ENCODE measurements around the gene GOLGA1.

Gene GOLGA1

GRCh38 chr9:124852829-124853531 lies 87.9 kb downstream of the GOLGA1 start, which contains the start of gene WDR38:
WDR38 (plus strand) TSS chr9:124853460; CDS start chr9:124853532, 72 bp downstream.
- H3K9me3 ChIP-seq (replicated peaks; ENCODE audit: insufficient read depth, low read length) = no peaks in the 10 kb centered on the region
- peak within 1 kb of the TSS; percentile 62; the same call in 1 of the 2 replicates for H3K9ac ChIP-seq (ENCODE audit: low read length)
- no peak within 1 kb of the TSS for H3K27ac ChIP-seq (ENCODE audit: low read length)
- peak; percentile 77 for DNase-seq
- H3K4me2 ChIP-seq (ENCODE audit: low read depth, low read length) = peak within 1 kb of the TSS; percentile 100
- H3K27me3 ChIP-seq (replicated peaks; ENCODE audit: insufficient read depth, low read length) = no peaks in the 10 kb centered on the region
- H3K4me3 ChIP-seq (ENCODE audit: low read length) = peak within 1 kb of the TSS; percentile 72
- H4K20me1 ChIP-seq (ENCODE audit: insufficient read depth, low read length) = peaks cover 12% of the 10 kb centered on the region
- no peaks in the 10 kb centered on the region; the same call in 1 of the 2 replicates for H3K79me2 ChIP-seq (ENCODE audit: low read length)
- H2AFZ ChIP-seq (ENCODE audit: low read length) = peak within 1 kb of the TSS; percentile 99
- TF ChIP-seq EZH2phosphoT487 (IDR thresholded peaks at IDR 0.05; ENCODE audit: low read length) = no peak
- no peak for TF ChIP-seq EZH2 (optimal IDR thresholded peaks at IDR 0.05; ENCODE audit: low read depth, low read length)
- TF ChIP-seq, protein P1, sequence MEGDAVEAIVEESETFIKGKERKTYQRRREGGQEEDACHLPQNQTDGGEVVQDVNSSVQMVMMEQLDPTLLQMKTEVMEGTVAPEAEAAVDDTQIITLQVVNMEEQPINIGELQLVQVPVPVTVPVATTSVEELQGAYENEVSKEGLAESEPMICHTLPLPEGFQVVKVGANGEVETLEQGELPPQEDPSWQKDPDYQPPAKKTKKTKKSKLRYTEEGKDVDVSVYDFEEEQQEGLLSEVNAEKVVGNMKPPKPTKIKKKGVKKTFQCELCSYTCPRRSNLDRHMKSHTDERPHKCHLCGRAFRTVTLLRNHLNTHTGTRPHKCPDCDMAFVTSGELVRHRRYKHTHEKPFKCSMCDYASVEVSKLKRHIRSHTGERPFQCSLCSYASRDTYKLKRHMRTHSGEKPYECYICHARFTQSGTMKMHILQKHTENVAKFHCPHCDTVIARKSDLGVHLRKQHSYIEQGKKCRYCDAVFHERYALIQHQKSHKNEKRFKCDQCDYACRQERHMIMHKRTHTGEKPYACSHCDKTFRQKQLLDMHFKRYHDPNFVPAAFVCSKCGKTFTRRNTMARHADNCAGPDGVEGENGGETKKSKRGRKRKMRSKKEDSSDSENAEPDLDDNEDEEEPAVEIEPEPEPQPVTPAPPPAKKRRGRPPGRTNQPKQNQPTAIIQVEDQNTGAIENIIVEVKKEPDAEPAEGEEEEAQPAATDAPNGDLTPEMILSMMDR (IDR thresholded peaks at IDR 0.05; ENCODE audit: low read length) = peak; percentile 94
- H3F3A ChIP-seq (ENCODE audit: insufficient read depth, low read length) = peaks cover 40% of the 10 kb centered on the region
- H3K9me2 ChIP-seq (replicated peaks; ENCODE audit: insufficient read depth, low read length) = no peaks in the 10 kb centered on the region
- H3K36me3 ChIP-seq (replicated peaks; ENCODE audit: insufficient read depth, low read length) = no peaks in the 10 kb centered on the region; the same call in 1 of the 2 replicates
- 0 out of 2 replicates have a peak, but pooled peaks cover 8% of the 10 kb centered on the region for H3K4me1 ChIP-seq (ENCODE audit: low read length)

DNA sequence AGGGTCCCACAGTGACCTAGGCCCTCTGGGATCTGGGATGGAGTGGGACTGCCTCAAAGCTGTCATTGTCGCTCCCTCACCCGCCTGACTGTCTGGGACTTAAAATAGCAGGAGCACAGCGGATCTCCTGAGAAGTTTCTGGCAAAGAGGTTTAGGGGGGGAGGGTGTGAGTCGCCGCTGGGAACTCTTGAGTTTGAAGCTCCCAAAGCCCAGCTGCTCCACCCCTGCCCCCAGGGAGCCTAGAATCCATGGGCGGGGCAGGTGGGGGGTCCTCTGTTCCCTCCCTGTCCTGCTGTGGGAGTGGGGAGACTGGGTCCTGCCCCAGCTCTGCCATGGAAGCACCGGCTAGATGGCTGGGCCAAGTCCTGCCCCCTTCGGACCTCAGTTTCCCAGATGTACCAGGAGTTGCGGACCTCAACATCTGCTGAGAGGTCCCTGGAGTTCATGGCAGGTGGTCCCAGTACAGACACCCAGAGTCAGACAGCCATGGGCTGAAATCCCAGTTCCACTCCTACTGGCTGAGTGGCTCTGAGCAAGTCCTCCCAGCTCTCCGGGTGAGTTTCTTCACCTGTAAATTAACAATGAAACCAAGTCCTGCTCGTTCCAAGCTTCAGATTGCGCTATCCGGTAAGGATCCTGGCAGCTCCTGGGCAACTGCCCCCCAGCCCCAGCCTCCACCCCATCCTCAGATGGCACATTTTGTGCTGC lies 88.6 kb downstream of the GOLGA1 start:
- Histone ChIP-seq H2AFZ (ENCODE audit: low read length) (peak overlapping the region; percentile 99), H3F3A (ENCODE audit: insufficient read depth, low read length) (peaks cover 33% of the 10 kb centered on the region), H3K27me3 (replicated peaks; ENCODE audit: insufficient read depth, low read length) (no peaks in the 10 kb centered on the region), H3K4me2 (ENCODE audit: low read depth, low read length) (peak overlapping the region; percentile 100), H3K4me1 (ENCODE audit: low read length) (0 out of 2 replicates have a peak, but pooled peaks cover 8% of the 10 kb centered on the region), H4K20me1 (ENCODE audit: insufficient read depth, low read length) (peaks cover 6% of the 10 kb centered on the region; the same call in 1 of the 2 replicates), H3K9ac (ENCODE audit: low read length) (peak overlapping the region; percentile 62; the same call in 1 of the 2 replicates), H3K36me3 (replicated peaks; ENCODE audit: insufficient read depth, low read length) (no peaks in the 10 kb centered on the region), H3K27ac (ENCODE audit: low read length) (no peak overlapping the region), H3K9me2 (replicated peaks; ENCODE audit: insufficient read depth, low read length) (no peaks in the 10 kb centered on the region), H3K4me3 (ENCODE audit: low read length) (peak overlapping the region; percentile 72), H3K9me3 (replicated peaks; ENCODE audit: insufficient read depth, low read length) (no peaks in the 10 kb centered on the region), H3K79me2 (ENCODE audit: low read length) (no peaks in the 10 kb centered on the region)
- no peak for DNase-seq
- no peak for TF ChIP-seq EZH2phosphoT487 (IDR thresholded peaks at IDR 0.05; ENCODE audit: low read length)
- TF ChIP-seq, protein P1 (IDR thresholded peaks at IDR 0.05; ENCODE audit: low read length) = no peak
- TF ChIP-seq EZH2 (optimal IDR thresholded peaks at IDR 0.05; ENCODE audit: low read depth, low read length) = no peak

- Histone ChIP-seq H3F3A (ENCODE audit: insufficient read depth, low read length) (peaks cover 10% of the 10 kb centered on the region), H3K4me2 (ENCODE audit: low read depth, low read length) (no peak overlapping the region), H4K20me1 (ENCODE audit: insufficient read depth, low read length) (no peaks in the 10 kb centered on the region), H3K4me3 (ENCODE audit: low read length) (no peak overlapping the region), H3K27ac (ENCODE audit: low read length) (no peak overlapping the region), H3K9ac (ENCODE audit: low read length) (no peak overlapping the region), H3K4me1 (ENCODE audit: low read length) (0 out of 2 replicates have a peak, but pooled peaks cover 8% of the 10 kb centered on the region), H3K36me3 (replicated peaks; ENCODE audit: insufficient read depth, low read length) (no peaks in the 10 kb centered on the region), H2AFZ (ENCODE audit: low read length) (no peak overlapping the region), H3K9me3 (replicated peaks; ENCODE audit: insufficient read depth, low read length) (no peaks in the 10 kb centered on the region), H3K27me3 (replicated peaks; ENCODE audit: insufficient read depth, low read length) (no peaks in the 10 kb centered on the region), H3K79me2 (ENCODE audit: low read length) (no peaks in the 10 kb centered on the region), H3K9me2 (replicated peaks; ENCODE audit: insufficient read depth, low read length) (no peaks in the 10 kb centered on the region)
- TF ChIP-seq EZH2 (optimal IDR thresholded peaks at IDR 0.05; ENCODE audit: low read depth, low read length) (no peak), EZH2phosphoT487 (IDR thresholded peaks at IDR 0.05; ENCODE audit: low read length) (no peak)
- TF ChIP-seq, protein P1 (IDR thresholded peaks at IDR 0.05; ENCODE audit: low read length) = no peak
- no peak for DNase-seq
Observed at GRCh38 chr9:124849801-124850200, 91.1 kb downstream of the GOLGA1 start.
